AG09309 (cell line): ENCODE measurements around the gene LRP1B.
A peak's percentile ranks its signal among the peaks of the same experiment; 100 is the strongest.

Source experiments
- DNase-seq: peaks from one replicate; pipeline ENCODE4 v3.0.0-alpha.2; 2010; ENCODE audit warnings: low read depth
- H3K4me3 ChIP-seq: 2 replicates; pipeline ENCODE4 v1.5.1; 2011; ENCODE audit warnings: mild to moderate bottlenecking, low read depth, low read length, moderate library complexity; ENCODE audit not compliant: control insufficient read depth
- CTCF ChIP-seq: IDR thresholded peaks from 2 replicates; pipeline ENCODE4 v1.5.1; 2011; ENCODE audit warnings: mild to moderate bottlenecking, low read depth, low read length, inconsistent platforms; ENCODE audit not compliant: insufficient read depth, control insufficient read depth; ENCODE audit errors: missing control alignments

The LRP1B gene

DNA sequence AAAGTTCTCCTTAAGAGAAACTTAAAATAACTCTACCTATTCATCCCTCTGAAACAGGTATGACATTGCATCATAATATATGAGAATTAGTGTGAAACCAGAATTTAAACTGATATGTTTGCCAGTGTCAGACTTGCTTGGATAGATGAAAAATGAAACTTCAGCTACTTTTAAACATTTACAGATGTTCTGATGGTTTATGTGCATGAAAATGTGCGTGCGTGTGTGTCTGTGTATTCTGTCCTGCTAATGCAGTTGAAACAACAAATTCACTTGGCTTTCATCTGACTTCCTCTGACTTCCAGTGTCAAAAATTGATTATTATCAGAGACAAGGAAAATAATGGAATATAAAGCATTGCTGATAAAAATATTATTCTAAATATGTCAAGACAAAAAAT, 719.4 kb downstream of the LRP1B start:
- DNase-seq, result no peak
- no peak overlapping the region for H3K4me3 ChIP-seq
- TF ChIP-seq CTCF, result no peak

- DNase-seq, result no peak
- H3K4me3 ChIP-seq, result no peak overlapping the region
- TF ChIP-seq CTCF, result peak; percentile 26
Observed at GRCh38 chr2:141399270-141399669, 731.5 kb downstream of the LRP1B start.

DNA sequence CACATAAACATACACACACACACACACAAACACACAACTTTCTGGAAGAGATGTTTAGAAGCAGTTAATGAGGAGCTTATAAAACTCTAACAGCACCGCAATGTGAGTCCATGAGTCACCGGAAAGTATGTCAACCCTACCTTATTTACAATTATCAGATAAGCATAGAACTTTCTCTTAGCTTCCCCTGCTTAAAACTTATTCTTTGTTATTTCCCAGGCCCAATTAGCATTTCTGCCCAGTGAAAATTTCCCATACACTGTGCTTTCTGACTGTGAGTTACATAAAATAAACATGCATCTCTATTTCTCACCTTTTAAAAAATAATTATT, 737.6 kb downstream of the LRP1B start:
- DNase-seq, result peak; percentile 18
- no peak for TF ChIP-seq CTCF
- no peak overlapping the region for H3K4me3 ChIP-seq

- no peak overlapping the region for H3K4me3 ChIP-seq
- peak; percentile 24 for DNase-seq
- TF ChIP-seq CTCF, result no peak
Observed at GRCh38 chr2:141392517-141393213, 738.2 kb downstream of the LRP1B start.

GRCh38 chr2:141386168-141386567, 744.6 kb downstream of the LRP1B start:
- H3K4me3 ChIP-seq, result no peak overlapping the region
- TF ChIP-seq CTCF, result no peak
- DNase-seq, result no peak

GRCh38 chr2:141384676-141385075, 746.1 kb downstream of the LRP1B start:
- no peak overlapping the region for H3K4me3 ChIP-seq
- no peak for TF ChIP-seq CTCF
- no peak for DNase-seq

- no peak overlapping the region for H3K4me3 ChIP-seq
- DNase-seq, result no peak
- no peak for TF ChIP-seq CTCF
Observed at GRCh38 chr2:141381946-141382345, 748.9 kb downstream of the LRP1B start.
